ENCODE results near the gene EVI5L. TPM values are rescaled to one million over a fixed set of nuclear protein-coding genes. Genes with fewer than 3 reads are reported as not detected.

The EVI5L gene
- total RNA-seq, 1 donor from 2014 or later, result 19.0 TPM

DNA sequence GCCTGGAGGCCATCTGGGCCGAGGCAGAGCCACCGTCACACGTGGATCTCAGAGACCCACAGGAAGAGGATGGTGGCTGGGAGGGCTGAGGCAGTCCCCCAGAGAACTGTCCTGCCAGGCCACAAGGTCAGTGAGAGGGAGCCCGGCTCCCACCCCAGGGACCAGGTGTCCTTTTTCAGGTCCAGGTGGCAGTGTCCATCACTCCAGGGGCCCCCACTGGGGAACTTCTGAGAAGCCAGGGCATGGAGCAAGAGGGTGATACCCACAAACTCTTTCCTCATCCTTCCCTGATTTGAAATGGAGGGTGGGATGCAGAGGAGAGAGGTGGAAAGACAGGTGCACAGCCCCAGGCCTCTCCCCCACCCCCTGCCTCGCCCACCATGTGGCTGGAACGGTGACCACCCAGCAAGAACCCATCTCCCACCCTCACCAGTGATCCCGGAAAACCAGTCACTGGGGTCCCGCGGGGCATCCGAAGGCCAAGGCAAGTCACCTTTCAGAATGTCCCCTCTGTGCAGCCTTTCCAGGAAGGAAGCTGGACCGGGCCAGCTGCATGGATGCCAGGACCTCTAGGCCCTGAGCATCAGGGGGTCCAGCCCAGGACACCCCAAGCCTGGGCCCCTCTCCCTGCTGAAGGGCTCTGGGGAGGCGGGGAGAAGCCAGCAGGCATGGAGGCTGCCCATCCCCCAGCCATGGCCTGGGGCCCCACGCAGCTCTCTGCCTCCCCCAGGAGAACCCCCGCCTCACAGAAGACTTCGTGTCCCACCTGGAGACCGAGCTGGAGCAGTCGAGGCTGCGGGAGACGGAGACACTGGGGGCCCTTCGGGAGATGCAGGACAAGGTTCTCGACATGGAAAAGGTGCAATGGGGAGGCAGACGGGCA, 30.1 kb downstream of the EVI5L start:
- no peaks in the 10 kb centered on the region for H3K4me1 Mint-ChIP-seq (ENCODE audit: unreplicated experiment)
- H3K4me3 Mint-ChIP-seq, result no peak overlapping the region
- no peaks in the 10 kb centered on the region for H3K9me3 Mint-ChIP-seq
- peaks cover 21% of the 10 kb centered on the region for H3K27me3 Mint-ChIP-seq
- no peak overlapping the region for H3K27ac Mint-ChIP-seq
- DNase-seq (ENCODE audit: extremely low spot score, unreplicated experiment), result no peak
- no peaks in the 10 kb centered on the region for H3K36me3 Mint-ChIP-seq
- TF ChIP-seq CTCF (conservative IDR thresholded peaks at IDR 0.05), result no peak

DNA sequence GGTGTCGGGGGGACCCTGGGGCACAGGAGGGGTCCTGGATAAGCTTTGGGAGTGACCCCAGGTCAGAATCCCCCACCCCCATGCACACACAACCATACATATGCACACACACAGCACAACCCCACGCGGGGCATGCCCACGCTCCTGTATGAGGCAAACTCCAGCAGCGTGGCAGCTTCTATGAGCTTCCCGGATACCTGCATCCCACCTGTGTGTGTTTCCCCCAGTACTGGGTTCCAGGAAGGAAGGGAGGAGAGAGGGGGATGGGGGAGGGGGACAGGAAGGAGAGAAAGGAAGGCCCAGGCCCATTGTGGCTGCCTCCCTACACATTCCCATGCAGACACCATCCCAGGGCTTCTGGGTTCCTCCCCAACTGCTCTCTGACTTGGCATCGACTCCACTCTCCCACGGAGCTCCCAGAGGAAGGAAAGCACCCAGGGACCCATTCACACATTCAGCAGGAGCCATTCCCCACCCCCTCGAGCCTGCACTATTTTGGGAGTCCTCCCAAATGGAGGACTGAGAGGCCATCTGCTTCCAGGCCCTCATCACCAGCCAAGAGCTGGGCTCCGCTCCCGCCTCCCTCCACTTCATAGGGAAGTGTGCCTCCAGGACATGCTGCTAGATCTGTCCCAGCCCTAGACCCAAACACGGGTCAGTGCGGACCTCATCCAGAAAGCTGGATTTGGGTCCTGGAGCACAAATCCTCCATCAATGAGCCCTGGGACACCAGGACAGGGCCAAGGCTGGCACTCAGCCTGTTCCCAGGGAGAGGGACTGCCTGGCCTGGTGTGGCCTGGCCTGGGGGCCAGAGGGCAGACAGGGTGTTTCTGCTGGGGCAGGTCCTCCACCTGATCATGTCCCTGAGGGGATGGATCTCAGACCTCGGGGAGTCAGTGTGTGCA, 30.9 kb downstream of the EVI5L start:
- Mint-ChIP-seq H3K27ac (no peak overlapping the region), H3K36me3 (no peaks in the 10 kb centered on the region), H3K4me1 (ENCODE audit: unreplicated experiment) (no peaks in the 10 kb centered on the region), H3K9me3 (no peaks in the 10 kb centered on the region), H3K27me3 (peaks cover 21% of the 10 kb centered on the region), H3K4me3 (peak overlapping the region; percentile 22)
- no peak for TF ChIP-seq CTCF (conservative IDR thresholded peaks at IDR 0.05)
- no peak for DNase-seq (ENCODE audit: extremely low spot score, unreplicated experiment)

GRCh38 chr19:7861619-7862412, 31.8 kb downstream of the EVI5L start:
- TF ChIP-seq CTCF (conservative IDR thresholded peaks at IDR 0.05), result no peak
- peak overlapping the region; percentile 83 for H3K4me3 Mint-ChIP-seq
- peak; percentile 67 for DNase-seq (ENCODE audit: extremely low spot score, unreplicated experiment)
- H3K9me3 Mint-ChIP-seq, result no peaks in the 10 kb centered on the region
- no peaks in the 10 kb centered on the region for H3K36me3 Mint-ChIP-seq
- H3K27me3 Mint-ChIP-seq, result peaks cover 19% of the 10 kb centered on the region
- H3K27ac Mint-ChIP-seq, result no peak overlapping the region
- no peaks in the 10 kb centered on the region for H3K4me1 Mint-ChIP-seq (ENCODE audit: unreplicated experiment)

- H3K27me3 Mint-ChIP-seq, result peaks cover 19% of the 10 kb centered on the region
- no peaks in the 10 kb centered on the region for H3K36me3 Mint-ChIP-seq
- peak overlapping the region; percentile 83 for H3K4me3 Mint-ChIP-seq
- DNase-seq (ENCODE audit: extremely low spot score, unreplicated experiment), result peak; percentile 95
- H3K27ac Mint-ChIP-seq, result no peak overlapping the region
- no peak for TF ChIP-seq CTCF (conservative IDR thresholded peaks at IDR 0.05)
- H3K9me3 Mint-ChIP-seq, result no peaks in the 10 kb centered on the region
- H3K4me1 Mint-ChIP-seq (ENCODE audit: unreplicated experiment), result no peaks in the 10 kb centered on the region
Measured at GRCh38 chr19:7862413-7862951, 32.5 kb downstream of the EVI5L start.

Data from type B pancreatic cell (in vitro differentiated cells).